ENCODE data around the gene SMAD6.

SMAD6 gene

GRCh38 chr15:66778314-66778665 is 76.3 kb downstream of the SMAD6 start:
- DNase-seq, result no peak

DNA sequence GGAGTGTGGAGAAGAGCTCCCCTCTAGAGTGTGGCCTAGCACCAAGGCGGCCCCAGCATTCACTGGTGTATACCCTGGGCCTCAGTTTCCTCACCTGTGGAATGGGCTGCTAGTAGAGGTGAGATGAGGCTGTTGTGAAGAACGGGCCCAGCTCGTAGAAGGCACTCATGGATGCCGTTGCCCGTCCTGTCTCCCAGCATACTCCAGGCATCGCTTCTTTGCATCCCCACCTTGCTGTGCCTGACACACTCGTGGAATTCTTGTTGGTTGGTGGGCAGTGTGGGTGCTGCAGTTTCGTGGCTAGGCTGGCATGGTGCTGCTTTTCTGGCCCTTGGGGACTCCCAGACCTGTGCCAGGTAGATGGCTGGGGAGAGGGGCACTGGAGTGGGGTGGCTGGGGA is 76.7 kb downstream of the SMAD6 start:
- no peak for DNase-seq

DNA sequence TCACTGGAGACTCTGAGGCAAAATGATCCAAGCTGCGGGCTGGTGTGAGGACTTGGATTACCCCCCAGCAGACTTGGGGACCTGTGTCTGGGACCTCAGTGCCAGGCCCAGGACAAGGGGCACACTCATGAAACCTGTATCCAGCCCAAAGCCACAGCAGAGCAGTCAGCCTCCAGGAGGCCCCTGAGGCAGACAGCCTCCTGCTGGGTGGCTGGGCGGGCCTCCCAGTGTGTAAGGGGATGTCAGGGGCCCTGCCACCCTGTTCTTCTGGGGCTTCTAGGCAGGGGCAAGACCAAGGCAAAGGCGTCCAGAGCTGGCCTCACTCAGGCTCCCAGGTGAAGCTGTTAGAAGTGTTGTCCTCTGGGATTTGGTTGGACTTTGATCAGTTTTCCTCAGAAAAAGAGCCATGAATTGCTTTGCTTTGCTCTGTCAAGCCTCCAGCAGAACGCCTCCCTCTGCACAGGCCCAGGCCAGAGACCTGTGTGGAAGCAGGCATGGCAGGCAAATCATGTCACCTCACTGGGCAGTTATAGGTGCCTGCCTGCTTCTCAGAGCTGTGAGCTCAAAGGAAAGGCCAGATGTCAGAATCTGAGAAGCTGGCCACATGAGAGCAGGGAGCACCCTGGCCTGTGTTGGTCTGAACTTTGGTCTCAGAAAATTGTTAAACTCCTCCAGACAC is 77.4 kb downstream of the SMAD6 start:
- DNase-seq, result peak; percentile 32

- DNase-seq, result peak; percentile 90
Observed at GRCh38 chr15:66780172-66780972, 78.3 kb downstream of the SMAD6 start.

DNA sequence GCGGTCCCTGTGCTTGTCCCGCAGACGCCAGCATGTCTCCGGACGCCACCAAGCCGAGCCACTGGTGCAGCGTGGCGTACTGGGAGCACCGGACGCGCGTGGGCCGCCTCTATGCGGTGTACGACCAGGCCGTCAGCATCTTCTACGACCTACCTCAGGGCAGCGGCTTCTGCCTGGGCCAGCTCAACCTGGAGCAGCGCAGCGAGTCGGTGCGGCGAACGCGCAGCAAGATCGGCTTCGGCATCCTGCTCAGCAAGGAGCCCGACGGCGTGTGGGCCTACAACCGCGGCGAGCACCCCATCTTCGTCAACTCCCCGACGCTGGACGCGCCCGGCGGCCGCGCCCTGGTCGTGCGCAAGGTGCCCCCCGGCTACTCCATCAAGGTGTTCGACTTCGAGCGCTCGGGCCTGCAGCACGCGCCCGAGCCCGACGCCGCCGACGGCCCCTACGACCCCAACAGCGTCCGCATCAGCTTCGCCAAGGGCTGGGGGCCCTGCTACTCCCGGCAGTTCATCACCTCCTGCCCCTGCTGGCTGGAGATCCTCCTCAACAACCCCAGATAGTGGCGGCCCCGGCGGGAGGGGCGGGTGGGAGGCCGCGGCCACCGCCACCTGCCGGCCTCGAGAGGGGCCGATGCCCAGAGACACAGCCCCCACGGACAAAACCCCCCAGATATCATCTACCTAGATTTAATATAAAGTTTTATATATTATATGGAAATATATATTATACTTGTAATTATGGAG is 79.1 kb downstream of the SMAD6 start:
- DNase-seq, result no peak

DNA sequence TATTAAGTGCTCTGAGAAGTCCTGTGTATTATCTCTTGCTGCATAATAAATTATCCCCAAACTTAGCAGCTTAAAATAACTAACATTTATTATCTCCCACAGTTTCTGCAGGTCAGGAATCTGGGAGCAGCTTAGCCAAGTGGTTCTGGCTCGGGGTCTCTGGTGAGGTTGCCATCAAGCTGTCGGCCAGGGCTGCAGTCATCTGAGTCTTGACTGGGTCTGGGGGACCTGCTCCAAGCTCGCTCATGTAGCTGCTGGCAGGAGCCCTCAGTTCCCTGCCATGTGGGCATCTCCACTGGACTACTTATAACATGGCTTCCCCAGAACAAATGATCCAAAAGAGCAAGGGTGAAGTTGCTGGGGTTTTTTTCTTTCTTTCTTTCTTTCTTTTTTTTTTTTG is 80.7 kb downstream of the SMAD6 start:
- DNase-seq, result no peak

GRCh38 chr15:66783314-66783713 is 81.3 kb downstream of the SMAD6 start:
- no peak for DNase-seq

DNA sequence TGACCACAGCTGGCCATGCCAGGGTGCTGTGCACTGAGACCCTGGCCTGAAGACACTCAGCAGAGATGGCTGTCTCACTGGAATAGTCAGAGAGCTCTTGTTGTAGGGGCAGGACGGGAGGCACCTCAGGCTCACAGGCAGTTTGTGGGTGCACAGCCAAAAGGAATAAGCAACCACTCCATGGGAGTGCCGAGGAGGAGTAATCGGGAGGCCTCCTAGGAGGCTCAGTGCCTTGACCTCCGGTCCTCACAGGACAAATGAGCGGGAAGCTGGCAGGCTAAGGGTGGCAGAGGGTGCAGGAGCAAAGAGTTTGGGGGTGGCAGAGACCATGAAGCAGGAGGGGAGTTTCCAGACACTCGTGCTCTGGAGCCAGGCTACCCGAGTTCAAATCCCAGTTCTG is 81.7 kb downstream of the SMAD6 start:
- DNase-seq, result no peak

GRCh38 chr15:66784174-66784573 is 82.1 kb downstream of the SMAD6 start:
- DNase-seq, result no peak

- DNase-seq, result peak; percentile 70
Observed at GRCh38 chr15:66785637-66786036, 83.6 kb downstream of the SMAD6 start.

DNA sequence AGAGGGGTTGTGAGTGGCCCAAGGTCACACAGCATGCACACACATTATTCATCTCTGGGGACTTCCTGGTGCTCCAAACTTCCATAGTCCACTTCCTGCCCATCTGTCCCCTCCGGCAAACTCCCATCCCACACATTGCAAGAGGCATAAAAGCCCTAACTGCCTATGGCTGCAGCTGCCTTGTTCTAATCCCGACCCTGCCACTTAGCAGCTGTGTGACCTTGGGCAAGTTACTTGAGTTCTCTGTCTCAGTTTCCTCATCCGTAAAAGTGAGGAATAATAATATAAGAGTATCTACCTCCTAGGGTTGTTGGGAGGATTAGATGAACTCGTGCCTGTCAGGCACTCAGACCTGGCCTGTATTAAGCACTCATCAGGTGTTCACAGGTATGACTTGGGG is 84.2 kb downstream of the SMAD6 start:
- no peak for DNase-seq

DNA sequence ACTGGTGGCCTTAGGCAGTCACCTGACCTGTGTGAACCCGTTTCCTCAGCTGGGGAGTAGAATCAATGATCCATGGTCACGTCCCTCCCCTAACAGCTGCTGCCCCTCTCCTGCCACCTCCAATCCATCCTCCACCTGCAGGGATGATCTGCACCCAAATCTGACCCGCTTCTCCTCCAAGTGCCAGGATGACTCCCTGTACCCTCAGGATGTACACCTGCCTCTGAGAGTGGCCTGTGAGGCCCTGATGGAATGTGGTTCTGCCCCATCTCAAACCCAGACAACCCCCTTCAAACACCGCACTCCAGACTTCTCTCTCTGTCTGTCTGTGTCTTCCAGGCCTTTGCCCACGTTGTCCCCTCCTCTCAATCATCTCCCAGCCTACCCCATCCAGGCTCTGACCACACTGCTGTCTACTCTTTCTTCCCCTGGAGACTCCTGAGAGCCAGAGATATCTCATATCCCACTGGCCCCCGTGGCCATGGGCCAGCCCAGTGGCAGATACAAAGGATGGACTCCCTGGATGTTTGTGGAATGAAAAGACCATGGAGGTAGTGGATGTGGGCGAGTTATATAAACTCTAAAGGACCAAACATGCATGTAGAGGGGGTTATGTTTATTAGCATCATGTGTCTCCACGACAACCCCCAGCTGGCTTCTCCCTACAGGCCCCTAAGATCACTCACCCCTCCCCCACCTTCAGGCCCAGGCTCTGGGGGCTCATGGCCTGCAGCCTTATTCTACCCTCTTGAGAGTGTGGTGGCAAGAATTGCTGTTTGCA is 84.9 kb downstream of the SMAD6 start:
- DNase-seq, result no peak

GRCh38 chr15:66787489-66787871 is 85.4 kb downstream of the SMAD6 start:
- DNase-seq, result no peak

GRCh38 chr15:66788024-66788423 is 86.0 kb downstream of the SMAD6 start:
- no peak for DNase-seq

DNA sequence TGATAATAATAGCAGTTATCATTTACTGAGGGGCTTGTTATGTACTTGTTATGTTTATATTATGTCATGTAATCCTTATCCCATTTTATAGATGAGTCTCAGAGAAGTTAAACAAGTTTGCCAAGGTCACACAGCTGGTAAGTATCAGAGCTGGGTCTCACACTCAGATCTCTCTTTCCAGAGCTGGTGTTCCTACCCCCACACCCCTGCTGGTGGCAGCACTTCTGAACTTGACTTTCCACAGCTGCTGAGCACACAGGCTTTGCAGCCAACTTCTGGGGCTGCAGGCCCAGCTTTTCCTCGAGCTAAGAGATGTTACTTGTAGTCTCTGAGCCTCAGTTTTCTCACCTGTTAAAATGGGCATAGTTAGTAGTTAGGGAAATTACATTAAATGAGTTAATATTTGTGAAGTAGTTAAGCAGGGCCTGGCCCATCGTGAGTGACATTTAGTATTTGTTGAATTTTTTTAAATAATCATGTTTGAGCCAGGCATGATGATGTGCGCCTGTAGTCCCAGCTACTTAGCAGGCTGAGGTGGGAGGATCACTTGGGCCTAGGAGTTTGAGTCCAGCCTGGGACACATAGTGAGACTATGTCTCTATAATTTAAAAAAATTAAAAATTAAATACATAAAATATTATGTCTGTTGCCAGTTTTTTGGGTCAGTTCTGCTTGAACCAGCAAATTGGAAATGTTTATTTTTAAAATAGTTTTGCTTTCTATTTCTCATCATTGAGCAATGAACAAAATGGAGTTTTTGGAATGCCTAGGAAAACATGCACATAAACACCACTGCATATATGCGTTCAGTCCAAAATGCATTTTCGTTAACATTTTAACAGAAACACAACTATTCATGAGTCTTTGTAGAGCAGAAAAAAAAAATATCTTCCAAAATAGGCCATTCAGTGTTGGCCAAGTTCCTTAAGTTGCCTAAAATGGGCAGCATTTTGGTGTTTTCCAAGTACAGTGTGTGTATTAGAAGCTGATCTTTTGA is 87.3 kb downstream of the SMAD6 start:
- DNase-seq, result peak; percentile 72

DNA sequence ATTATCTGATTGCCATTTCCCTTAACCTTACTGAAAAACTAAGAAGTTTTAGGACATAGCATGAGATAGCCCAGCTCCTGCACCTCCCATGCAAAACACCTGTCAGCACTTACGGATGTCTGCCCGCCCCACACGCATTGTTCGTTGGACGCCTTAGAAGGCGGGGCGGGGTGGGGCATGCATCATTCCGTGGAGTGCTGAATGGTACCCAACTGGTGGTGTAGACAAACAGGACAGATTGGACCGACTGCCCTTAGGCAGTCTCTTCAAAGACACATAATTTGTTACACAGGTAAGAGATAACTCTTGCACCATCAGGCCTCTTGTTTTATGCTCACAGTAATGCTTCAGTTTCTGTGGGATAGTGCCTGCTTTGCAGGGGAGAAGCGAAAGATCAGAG is 93.8 kb downstream of the SMAD6 start:
- no peak for DNase-seq

DNA sequence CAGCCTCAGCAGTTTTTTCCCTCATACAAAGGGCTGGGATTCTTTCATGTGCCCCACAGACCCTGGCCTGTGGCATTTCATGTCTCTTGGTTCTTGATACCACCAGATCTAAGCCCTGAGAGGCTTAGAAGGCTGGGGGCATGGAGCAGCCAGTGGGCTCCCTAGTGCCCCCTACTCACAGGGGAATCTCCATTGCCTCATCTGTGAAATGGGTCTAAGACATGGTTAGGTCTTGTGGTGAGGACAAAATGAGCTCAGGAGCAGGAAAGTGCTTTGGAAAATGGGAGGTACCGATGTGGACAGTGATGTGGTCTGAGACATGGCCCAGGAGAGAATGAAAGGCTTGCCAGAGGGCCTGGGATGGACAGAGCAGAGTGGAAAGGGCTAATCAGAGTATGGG is 94.3 kb downstream of the SMAD6 start:
- DNase-seq, result no peak

- DNase-seq, result no peak
Observed at GRCh38 chr15:66797921-66798320, 95.9 kb downstream of the SMAD6 start.

- DNase-seq, result peak; percentile 87
Observed at GRCh38 chr15:66798426-66799061, 96.5 kb downstream of the SMAD6 start.

- no peak for DNase-seq
Observed at GRCh38 chr15:66799242-66799641, 97.2 kb downstream of the SMAD6 start.

DNA sequence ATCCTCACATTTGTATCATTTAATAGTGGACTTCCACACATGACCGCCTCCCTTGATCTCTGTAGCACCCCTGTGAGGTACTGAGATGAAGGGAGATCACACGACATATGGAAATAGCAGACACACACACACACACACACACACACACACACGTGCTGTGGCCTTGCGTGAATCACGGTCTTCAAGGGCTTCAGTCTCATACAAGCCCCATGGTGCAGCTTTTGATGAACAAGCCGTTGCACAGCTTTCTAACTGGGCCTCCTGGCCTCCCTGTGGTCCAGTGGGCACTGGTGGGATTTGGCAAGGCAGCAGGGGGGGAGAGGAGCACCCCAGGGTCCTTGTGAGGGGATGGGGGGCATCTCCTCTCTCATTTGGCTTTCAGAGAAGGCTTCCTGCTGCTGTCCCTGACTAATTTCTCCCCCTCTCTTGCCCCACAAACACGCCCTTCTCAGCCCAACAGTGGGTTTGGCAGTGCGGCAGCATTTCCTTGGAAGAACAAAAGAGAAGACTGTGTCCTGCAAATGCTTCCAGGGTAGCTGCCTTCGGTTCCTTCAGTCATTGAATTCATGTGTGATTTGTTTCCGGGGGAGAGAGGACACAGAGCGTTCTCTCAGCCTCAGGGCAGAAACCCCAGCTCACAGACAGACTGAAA is 98.7 kb downstream of the SMAD6 start:
- DNase-seq, result peak; percentile 21

All from EL (cell line).